Esophagus muscularis mucosa (tissue), 4 donors: ENCODE measurements around the gene DNAH14.

ENCODE experiments used
- EP300 ChIP-seq: sonication (generic); formaldehyde crosslinking; IDR thresholded peaks from one replicate; pipeline ENCODE4 v1.6.1; 2017; ENCODE audit warnings: antibody characterized with exemption
- POLR2A ChIP-seq: fragments of 450-650 bp; IDR thresholded peaks from one replicate; pipeline ENCODE4 v1.6.1; 2017; ENCODE audit warnings: antibody characterized with exemption, moderate library complexity, mild to moderate bottlenecking, low read depth
- POLR2AphosphoS5 ChIP-seq, 2 donors: sonication (generic); formaldehyde crosslinking; IDR thresholded peaks; one replicate each; pipeline ENCODE4 v1.6.1; 2017; ENCODE audit warnings: antibody characterized with exemption in 2 of 2
- TF ChIP-seq, protein P1 (sequence below), 3 experiments: fragments of 200-600 bp in 2 of 3; fragments of 450-650 bp in 1 of 3; sonication (generic) in 2 of 3; IDR thresholded peaks; one replicate each; pipeline ENCODE4 v1.5.1; 2017 to 2019; ENCODE audit warnings: antibody characterized with exemption in 3 of 3, mild to moderate bottlenecking in 2 of 3, moderate library complexity in 1 of 3

DNA sequence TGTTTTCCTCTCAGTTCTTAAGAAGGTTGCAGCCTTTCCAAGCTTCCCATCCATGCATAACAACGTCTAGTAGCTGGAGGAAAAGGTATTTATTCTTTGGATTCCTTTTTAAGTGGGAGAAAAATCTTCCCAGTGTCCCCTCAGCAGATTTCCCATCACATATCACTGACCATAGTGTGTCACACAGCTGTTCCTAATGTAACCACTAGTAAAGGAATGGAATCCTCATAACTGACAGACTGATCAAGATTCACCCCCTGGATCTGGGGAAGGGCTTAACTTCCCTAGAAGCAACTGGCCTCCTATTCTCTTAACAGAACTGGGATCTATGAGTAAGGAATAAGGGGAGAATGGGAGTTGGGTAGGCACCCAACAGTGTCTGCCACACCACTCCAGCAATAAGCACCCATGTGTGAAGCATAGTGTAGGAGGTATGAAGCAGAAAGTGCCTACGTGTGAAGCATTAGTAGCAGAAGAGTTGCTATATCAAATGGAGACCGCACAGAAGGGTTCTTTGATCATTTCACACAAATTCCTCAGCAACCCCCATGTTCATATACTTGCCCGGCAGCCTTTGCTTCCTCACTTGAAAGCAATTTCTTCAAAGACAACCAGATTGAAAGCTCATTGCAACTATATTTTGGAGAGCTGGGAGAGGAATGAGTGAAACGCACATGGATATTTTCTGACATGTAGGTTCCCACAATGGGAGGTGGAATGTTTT lies 28.2 kb upstream of the DNAH14 start:
- TF ChIP-seq POLR2AphosphoS5 (IDR thresholded peaks at IDR 0.05): no peak
- TF ChIP-seq, protein P1, sequence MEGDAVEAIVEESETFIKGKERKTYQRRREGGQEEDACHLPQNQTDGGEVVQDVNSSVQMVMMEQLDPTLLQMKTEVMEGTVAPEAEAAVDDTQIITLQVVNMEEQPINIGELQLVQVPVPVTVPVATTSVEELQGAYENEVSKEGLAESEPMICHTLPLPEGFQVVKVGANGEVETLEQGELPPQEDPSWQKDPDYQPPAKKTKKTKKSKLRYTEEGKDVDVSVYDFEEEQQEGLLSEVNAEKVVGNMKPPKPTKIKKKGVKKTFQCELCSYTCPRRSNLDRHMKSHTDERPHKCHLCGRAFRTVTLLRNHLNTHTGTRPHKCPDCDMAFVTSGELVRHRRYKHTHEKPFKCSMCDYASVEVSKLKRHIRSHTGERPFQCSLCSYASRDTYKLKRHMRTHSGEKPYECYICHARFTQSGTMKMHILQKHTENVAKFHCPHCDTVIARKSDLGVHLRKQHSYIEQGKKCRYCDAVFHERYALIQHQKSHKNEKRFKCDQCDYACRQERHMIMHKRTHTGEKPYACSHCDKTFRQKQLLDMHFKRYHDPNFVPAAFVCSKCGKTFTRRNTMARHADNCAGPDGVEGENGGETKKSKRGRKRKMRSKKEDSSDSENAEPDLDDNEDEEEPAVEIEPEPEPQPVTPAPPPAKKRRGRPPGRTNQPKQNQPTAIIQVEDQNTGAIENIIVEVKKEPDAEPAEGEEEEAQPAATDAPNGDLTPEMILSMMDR (IDR thresholded peaks at IDR 0.05): no peak
- no peak for TF ChIP-seq POLR2A
- no peak for TF ChIP-seq EP300
